ENCODE measurements around the gene ABHD16B.

- TF ChIP-seq TCF12 (IDR thresholded peaks at IDR 0.05; ENCODE audit: low read depth) (no peak), CREB1 (IDR thresholded peaks at IDR 0.05; ENCODE audit: low read depth) (no peak), MAX (IDR thresholded peaks at IDR 0.05) (no peak), YY1 (IDR thresholded peaks at IDR 0.05; ENCODE audit: low read depth) (no peak)
Measured at GRCh38 chr20:63844511-63844991, 16.7 kb upstream of the ABHD16B start.
